Stimulated activated CD8-positive, alpha-beta memory T cell treated with anti-CD3 and anti-CD28 coated beads, Interleukin-7, amount 100 ng/mL, for 1 hour (primary cell): Measurements from ENCODE around the gene DBET.
"Not testable (repeated sequence)": the region's sequence is repeated elsewhere in the genome, so short reads cannot be mapped to it uniquely, and the experiment has no call there.

Experiments
- DNase-seq, 2 donors: peaks; one replicate each; pipeline ENCODE4 v3.0.0-alpha.2; 2020; ENCODE audit warnings: low read depth in 2 of 2

Gene DBET

GRCh38 chr4:190064342-190064741, at the start of gene DBET:
Gene DBET, plus strand, starts transcription at chr4:190064502.
- DNase-seq = not testable (repeated sequence)

- DNase-seq = no peak
Observed at GRCh38 chr4:190014771-190015537, 49.3 kb upstream of the DBET start.

DNA sequence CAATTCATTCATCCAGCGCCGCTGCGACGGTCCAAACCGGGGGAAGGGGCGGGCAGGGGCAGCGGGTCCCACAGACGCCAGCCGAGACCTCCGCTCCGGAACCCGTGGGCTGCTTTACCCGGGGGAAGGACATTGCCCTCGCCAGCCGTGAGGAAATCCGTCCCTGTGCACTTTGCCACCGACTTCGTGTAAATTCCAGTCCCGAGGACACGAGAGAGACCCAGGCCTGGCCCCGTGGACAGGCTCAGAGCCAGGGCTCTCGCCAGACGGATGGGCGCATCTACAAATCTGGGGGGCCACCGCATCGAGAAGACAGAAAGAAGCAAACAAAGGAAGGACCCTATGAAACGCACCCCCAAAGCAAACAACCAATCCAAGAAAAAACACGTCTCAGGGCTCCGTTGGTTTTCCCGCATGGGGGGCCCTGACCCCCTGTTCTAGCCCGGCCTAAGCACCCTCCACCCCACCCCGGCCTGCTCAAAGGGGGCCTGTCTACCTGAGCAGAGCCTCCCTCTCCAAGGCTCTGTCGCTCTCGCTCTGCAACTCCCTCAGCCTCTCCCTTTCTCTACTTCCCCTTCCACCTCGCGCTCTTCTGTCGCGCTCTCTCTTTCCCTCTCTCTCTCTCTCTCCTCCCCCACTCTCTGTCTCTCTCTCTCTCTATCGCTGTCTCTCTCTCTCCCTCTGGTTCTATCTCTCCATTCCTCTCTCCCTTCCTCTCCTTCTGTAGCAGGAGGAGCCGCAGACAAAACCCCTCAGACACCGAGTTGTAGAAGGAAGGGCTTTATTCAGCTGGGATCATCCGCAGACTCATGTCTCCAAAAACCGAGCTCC, 48.5 kb upstream of the DBET start:
- no peak for DNase-seq

GRCh38 chr4:190016369-190017289, 47.7 kb upstream of the DBET start:
- DNase-seq = no peak

- no peak for DNase-seq
Observed at GRCh38 chr4:190017357-190018200, 46.7 kb upstream of the DBET start.

GRCh38 chr4:190018201-190018920, 45.9 kb upstream of the DBET start:
- DNase-seq = no peak

DNA sequence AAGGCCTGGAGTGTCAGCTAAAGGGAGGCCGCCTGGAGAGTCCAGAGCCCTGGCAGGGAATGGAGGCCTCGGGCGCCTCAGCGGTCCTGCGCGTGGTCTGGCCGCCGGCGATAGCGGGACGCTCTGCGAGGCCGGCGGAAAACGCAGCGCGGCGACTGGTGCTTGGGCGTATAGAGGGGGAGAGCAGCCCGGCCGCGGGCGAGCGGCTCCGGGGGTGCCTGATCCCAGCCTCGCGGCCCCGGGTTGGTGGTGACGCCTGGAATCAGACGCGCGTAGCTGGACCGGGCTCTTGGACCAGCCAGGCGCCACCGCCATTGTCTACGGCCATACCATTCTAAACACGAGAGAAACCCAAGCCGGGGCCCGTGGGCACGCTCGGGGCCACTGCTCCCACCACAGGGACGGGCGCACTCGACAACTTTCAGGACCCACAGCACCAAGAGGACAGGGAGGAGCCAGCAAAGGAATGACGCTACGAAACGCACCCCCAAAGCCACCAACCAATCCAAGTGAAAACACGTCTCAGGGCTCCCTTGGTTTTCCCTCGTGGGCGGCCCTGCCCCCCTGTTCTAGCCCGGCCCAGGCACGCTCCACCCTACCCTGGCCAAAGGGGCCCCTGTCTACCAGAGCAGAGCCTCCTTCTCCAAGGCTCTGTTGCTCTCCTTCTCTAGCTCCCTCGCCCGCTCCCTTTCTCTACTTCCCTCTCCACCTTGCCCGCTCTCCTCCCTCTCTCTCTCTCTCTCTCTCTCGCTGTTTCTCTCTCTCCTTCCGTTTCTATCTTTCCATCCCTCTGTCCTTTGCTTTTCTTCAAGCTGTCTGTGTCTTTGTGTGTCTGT, 45.1 kb upstream of the DBET start:
- no peak for DNase-seq

DNA sequence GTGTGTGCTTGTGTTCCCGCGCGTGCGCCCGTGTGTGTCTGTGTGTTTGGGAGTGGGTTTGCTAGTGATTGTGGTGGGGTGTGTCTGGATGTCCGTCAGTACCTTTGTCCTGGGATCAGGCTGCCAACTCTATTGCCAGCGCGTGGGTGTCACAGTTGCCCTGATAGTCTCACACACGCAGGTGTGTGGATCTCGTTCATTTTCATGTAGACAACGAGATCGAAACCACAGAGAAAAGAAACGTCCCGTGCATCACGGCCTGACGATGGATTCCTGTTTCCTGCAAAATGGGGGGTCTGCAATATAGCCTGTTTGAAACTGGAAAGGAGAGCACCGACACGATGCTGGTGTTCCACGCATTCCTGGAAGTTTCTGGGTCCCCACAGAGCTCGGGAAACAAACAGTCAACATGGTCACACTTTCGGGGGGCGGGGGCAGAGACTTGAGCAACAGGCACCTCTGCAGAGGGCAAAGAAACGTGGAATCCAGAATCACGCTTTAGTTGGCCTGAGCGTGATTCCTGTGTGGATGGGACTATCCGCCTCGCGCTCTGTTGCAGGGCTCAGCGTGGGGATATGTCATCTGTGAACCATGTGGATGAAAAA, 44.3 kb upstream of the DBET start:
- not testable (repeated sequence) for DNase-seq

- DNase-seq = no peak
Observed at GRCh38 chr4:190020790-190021717, 43.2 kb upstream of the DBET start.

- not testable (repeated sequence) for DNase-seq
Observed at GRCh38 chr4:190021973-190022372, 42.3 kb upstream of the DBET start.

DNA sequence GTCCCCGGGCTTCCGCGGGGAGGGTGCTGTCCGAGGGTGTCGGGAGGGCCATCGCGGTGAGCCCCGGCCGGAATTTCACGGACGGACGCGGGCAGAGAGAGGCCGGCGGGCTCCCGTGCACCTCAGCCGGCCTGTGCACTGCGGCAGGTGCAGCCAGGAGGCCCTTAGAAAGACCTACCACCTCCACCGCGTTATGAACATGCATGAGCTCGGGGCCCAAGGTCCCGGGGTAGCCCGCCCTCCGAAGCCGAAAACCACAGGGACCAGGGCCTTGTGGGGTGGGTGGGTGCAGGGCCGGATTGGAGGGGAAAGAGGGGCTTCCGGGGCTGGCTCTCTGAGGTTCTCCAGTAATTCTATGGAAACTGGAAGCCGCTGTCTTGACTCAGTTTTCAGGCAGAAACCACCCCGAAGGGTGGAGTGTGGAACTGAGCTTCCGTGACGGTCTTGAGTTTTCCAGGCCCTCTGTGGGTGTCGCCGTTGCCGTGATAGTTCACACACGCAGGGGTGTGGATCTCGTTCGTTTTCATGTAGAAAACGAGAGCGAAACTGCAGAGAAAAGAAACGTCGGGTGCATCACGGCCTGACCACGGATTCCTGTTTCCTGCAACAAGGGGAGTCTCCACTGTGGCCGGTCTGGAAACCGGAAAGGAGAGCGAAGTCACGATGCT, 41.6 kb upstream of the DBET start:
- DNase-seq = not testable (repeated sequence)

DNA sequence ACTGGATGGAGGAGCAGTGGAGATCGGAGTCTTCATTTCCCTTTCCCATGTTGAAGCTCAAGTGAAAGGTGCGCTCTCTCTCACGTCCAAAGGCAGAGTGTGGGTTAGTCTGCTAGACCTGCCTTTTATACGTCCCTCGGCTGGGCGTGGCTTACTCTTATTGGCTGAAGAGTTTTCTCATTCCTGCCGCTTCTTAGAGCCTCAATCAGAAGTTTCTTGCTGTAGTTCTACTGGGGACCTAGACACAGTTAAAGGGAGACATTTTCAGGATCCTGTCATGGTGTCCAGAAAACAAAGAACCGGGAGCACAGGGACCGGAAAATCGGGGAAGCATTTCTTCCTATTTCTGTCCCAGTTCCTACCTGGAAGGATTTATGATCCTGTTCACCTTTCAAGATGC, 37.1 kb upstream of the DBET start, which contains the start of gene FRG2:
Gene FRG2 (minus strand): TSS at position 101 of the 400 bp plus-strand sequence. CDS start 52 bp downstream, at position 49.
- DNase-seq = not testable (repeated sequence)

GRCh38 chr4:190031264-190031663, 33.0 kb upstream of the DBET start:
- not testable (repeated sequence) for DNase-seq

GRCh38 chr4:190037704-190038388, 26.5 kb upstream of the DBET start:
- DNase-seq = not testable (repeated sequence)

GRCh38 chr4:190040873-190041272, 23.4 kb upstream of the DBET start:
- not testable (repeated sequence) for DNase-seq

GRCh38 chr4:190047627-190048026, 16.7 kb upstream of the DBET start:
- not testable (repeated sequence) for DNase-seq
